Ishikawa (cell line): ENCODE data around the gene USE1.

Experiments
- CEBPB ChIP-seq: IDR thresholded peaks from 2 replicates; pipeline ENCODE4 v1.6.1; 2012
- CREB1 ChIP-seq: IDR thresholded peaks from 2 replicates; pipeline ENCODE4 v1.6.1; 2012; ENCODE audit warnings: low read depth
- EGR1 ChIP-seq: IDR thresholded peaks from 2 replicates; pipeline ENCODE4 v1.6.1; 2012
- EP300 ChIP-seq: IDR thresholded peaks from 2 replicates; pipeline ENCODE4 v1.6.1; 2012; ENCODE audit warnings: borderline replicate concordance
- FOXM1 ChIP-seq: IDR thresholded peaks from 2 replicates; pipeline ENCODE4 v1.6.1; 2012; ENCODE audit warnings: low read depth, borderline replicate concordance
- NFIC ChIP-seq: IDR thresholded peaks from 2 replicates; pipeline ENCODE4 v1.6.1; 2012
- RAD21 ChIP-seq: IDR thresholded peaks from 2 replicates; pipeline ENCODE4 v1.6.1; 2012; ENCODE audit warnings: low read depth
- TAF1 ChIP-seq: IDR thresholded peaks from 2 replicates; pipeline ENCODE4 v1.6.1; 2012; ENCODE audit warnings: low read depth, mild to moderate bottlenecking
- TCF12 ChIP-seq: IDR thresholded peaks from 2 replicates; pipeline ENCODE4 v1.6.1; 2012; ENCODE audit warnings: low read depth
- TEAD4 ChIP-seq: IDR thresholded peaks from 2 replicates; pipeline ENCODE4 v1.6.1; 2012
- YY1 ChIP-seq: IDR thresholded peaks from 2 replicates; pipeline ENCODE4 v1.6.1; 2012; ENCODE audit warnings: low read depth
- ZBTB7A ChIP-seq: IDR thresholded peaks from 2 replicates; pipeline ENCODE4 v1.6.1; 2012; ENCODE audit warnings: low read depth
- TF ChIP-seq, protein P1 (sequence below): IDR thresholded peaks from 2 replicates; pipeline ENCODE4 v1.6.1; 2012; ENCODE audit warnings: low read depth, mild to moderate bottlenecking
- TF ChIP-seq, protein P2 (sequence below): IDR thresholded peaks from 2 replicates; pipeline ENCODE4 v1.6.1; 2012
- TF ChIP-seq, protein P3 (sequence below): IDR thresholded peaks from 2 replicates; pipeline ENCODE4 v1.6.1; 2012

USE1 gene

DNA sequence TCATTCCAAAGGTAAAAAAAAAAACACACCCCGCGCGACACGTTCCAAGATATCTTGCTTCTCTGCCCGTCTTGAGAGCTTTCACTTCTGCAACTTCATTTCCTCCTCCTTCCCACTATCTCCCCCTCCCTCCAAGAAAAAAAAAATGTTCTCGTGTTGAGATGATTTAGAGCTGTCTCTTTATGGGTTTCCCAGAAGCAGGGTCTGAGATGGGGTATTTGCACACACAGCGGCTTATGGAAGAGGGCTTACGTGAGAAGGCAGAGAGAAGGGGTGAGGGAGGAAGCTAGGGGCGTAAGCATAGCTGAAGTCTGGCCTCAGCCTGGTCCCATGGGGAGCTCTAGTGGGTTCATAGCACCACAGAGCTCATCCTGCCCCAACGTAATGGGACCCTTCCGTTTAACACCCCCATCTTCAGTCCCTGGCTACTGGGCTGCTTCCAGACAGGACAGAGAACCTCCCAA, 31.3 kb upstream of the USE1 start:
- TF ChIP-seq, protein P1, sequence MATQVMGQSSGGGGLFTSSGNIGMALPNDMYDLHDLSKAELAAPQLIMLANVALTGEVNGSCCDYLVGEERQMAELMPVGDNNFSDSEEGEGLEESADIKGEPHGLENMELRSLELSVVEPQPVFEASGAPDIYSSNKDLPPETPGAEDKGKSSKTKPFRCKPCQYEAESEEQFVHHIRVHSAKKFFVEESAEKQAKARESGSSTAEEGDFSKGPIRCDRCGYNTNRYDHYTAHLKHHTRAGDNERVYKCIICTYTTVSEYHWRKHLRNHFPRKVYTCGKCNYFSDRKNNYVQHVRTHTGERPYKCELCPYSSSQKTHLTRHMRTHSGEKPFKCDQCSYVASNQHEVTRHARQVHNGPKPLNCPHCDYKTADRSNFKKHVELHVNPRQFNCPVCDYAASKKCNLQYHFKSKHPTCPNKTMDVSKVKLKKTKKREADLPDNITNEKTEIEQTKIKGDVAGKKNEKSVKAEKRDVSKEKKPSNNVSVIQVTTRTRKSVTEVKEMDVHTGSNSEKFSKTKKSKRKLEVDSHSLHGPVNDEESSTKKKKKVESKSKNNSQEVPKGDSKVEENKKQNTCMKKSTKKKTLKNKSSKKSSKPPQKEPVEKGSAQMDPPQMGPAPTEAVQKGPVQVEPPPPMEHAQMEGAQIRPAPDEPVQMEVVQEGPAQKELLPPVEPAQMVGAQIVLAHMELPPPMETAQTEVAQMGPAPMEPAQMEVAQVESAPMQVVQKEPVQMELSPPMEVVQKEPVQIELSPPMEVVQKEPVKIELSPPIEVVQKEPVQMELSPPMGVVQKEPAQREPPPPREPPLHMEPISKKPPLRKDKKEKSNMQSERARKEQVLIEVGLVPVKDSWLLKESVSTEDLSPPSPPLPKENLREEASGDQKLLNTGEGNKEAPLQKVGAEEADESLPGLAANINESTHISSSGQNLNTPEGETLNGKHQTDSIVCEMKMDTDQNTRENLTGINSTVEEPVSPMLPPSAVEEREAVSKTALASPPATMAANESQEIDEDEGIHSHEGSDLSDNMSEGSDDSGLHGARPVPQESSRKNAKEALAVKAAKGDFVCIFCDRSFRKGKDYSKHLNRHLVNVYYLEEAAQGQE, result no peak
- TF ChIP-seq EGR1 (no peak), RAD21 (no peak), CEBPB (no peak), TAF1 (no peak), NFIC (no peak), EP300 (no peak), CREB1 (no peak), TCF12 (no peak), YY1 (no peak), FOXM1 (no peak), TEAD4 (no peak), ZBTB7A (no peak)
- TF ChIP-seq, protein P2, sequence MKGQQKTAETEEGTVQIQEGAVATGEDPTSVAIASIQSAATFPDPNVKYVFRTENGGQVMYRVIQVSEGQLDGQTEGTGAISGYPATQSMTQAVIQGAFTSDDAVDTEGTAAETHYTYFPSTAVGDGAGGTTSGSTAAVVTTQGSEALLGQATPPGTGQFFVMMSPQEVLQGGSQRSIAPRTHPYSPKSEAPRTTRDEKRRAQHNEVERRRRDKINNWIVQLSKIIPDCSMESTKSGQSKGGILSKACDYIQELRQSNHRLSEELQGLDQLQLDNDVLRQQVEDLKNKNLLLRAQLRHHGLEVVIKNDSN, result no peak
- TF ChIP-seq, protein P3, sequence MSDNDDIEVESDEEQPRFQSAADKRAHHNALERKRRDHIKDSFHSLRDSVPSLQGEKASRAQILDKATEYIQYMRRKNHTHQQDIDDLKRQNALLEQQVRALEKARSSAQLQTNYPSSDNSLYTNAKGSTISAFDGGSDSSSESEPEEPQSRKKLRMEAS, result no peak

DNA sequence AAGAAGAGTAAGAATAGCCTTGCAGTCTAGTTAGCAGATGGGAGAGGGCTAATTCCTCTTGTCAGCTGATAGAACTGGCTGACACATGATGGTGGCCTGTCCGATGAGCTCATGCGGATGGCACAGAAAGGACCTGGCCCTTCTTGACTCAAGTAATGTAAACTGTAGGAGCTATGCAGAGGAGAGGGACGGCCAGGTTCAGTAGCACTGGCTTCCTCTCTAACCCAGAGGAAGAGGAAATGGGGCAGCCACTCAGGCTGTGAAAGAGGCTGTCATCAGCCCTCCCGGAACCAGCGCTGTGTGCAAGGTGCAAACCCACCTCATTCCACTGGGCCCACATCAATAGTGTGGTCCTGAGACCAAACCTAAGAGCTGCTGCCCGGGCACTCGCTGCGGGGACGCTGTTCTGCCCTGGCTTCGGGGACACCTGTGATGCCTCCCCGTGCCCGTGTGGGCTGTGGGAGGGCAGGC, 30.8 kb upstream of the USE1 start:
- TF ChIP-seq TCF12, result no peak
- no peak for TF ChIP-seq TAF1
- no peak for TF ChIP-seq NFIC
- no peak for TF ChIP-seq ZBTB7A
- TF ChIP-seq TEAD4, result no peak
- TF ChIP-seq CEBPB, result no peak
- TF ChIP-seq, protein P2, result no peak
- TF ChIP-seq EP300, result no peak
- no peak for TF ChIP-seq RAD21
- TF ChIP-seq, protein P3, result no peak
- TF ChIP-seq EGR1, result no peak
- no peak for TF ChIP-seq FOXM1
- no peak for TF ChIP-seq CREB1
- TF ChIP-seq YY1, result no peak
- TF ChIP-seq, protein P1, result no peak

DNA sequence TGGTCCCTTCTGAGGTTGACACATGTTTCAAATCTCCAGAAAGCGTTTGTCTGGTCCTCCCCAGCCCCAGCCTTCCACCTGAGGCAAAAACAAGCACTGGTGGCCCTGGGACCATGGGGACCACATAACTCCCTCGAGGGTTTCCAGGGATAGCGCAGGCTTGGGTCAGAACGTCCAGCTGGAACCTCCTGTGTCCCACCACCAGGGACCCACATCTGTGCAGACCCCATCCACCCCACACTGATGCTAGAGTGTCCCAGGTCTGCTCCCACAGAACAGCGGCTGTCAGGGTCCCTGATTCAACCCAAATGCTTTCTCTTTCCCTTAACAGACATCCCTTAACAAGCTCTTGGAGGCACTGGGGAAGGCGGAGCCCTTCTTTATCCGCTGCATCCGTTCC, 29.6 kb upstream of the USE1 start:
- no peak for TF ChIP-seq CREB1

DNA sequence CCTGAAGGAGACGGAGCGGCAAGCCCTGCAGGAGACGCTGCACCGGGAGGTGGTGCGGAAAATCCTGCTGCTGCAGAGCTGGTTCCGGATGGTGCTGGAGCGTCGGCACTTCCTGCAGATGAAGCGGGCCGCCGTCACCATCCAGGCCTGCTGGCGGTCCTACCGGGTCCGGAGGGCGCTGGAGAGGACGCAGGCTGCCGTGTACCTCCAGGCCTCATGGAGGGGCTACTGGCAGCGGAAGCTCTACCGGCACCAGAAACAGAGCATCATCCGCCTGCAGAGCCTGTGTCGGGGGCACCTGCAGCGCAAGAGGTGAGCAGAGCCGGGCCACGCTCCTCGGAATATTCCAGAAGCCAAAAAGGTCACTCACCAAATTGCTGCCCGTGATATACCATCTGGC, 22.4 kb upstream of the USE1 start:
- TF ChIP-seq RAD21 (no peak), TEAD4 (no peak), ZBTB7A (no peak), EP300 (no peak), YY1 (no peak), CEBPB (no peak), NFIC (no peak), EGR1 (no peak), CREB1 (no peak), TCF12 (no peak), TAF1 (no peak), FOXM1 (no peak)
- TF ChIP-seq, protein P2, result no peak
- TF ChIP-seq, protein P1, result no peak
- TF ChIP-seq, protein P3, result no peak
